Transverse colon (tissue), 4 donors: Measurements from ENCODE around the gene ABCG8. TPM values are rescaled to one million over a fixed set of nuclear protein-coding genes. Genes with fewer than 3 reads are reported as not detected.

Experiments
- DNase-seq: peaks from one replicate; pipeline ENCODE4 v3.0.0-alpha.2; 2019
- H3K27ac ChIP-seq, 4 donors: fragments of 200-600 bp; sonication (generic); 2 replicates each; pipeline ENCODE4 v1.5.1; 2016 to 2018; ENCODE audit warnings: inconsistent platforms in 4 of 4
- H3K27me3 ChIP-seq: fragments of 200-600 bp; sonication (generic); 2 replicates; pipeline ENCODE4 v1.5.1; 2017; ENCODE audit warnings: inconsistent platforms
- H3K36me3 ChIP-seq, 4 donors: fragments of 200-600 bp; sonication (generic); 2 replicates each; pipeline ENCODE4 v1.5.1; 2017 to 2019; ENCODE audit warnings: inconsistent platforms in 4 of 4
- H3K4me1 ChIP-seq, 4 donors: fragments of 200-600 bp; sonication (generic); 2 replicates each; pipeline ENCODE4 v1.5.1; 2017 to 2020; ENCODE audit warnings: inconsistent platforms in 4 of 4
- H3K4me3 ChIP-seq, 4 donors: fragments of 200-600 bp; sonication (generic); 1 replicate in 1 of 4; 2 replicates in 3 of 4; pipeline versions ENCODE4 v1.5.1 to v1.6.1; 2017 to 2019; ENCODE audit warnings: inconsistent platforms in 4 of 4
- H3K9me3 ChIP-seq, 2 donors: fragments of 200-600 bp; sonication (generic); 2 replicates each; pipeline ENCODE4 v1.5.1; 2017 to 2019; ENCODE audit warnings: inconsistent platforms in 2 of 2
- CTCF ChIP-seq, 5 experiments: fragments of 200-600 bp in 3 of 5; fragments of 450-650 bp in 2 of 5; sonication (generic) in 3 of 5; IDR thresholded peaks; 1 replicate in 2 of 5; 2 replicates in 3 of 5; pipeline ENCODE4 v1.5.1; 2016 to 2017; ENCODE audit warnings: antibody characterized with exemption in 5 of 5, inconsistent platforms in 3 of 5, mild to moderate bottlenecking in 2 of 5, moderate library complexity in 1 of 5
- EP300 ChIP-seq: sonication (generic); formaldehyde crosslinking; IDR thresholded peaks from one replicate; pipeline ENCODE4 v1.6.1; 2017; ENCODE audit warnings: antibody characterized with exemption, low read depth
- POLR2A ChIP-seq: fragments of 450-650 bp; IDR thresholded peaks from one replicate; pipeline ENCODE4 v1.6.1; 2016; ENCODE audit warnings: antibody characterized with exemption, mild to moderate bottlenecking, moderate library complexity
- POLR2AphosphoS5 ChIP-seq, 3 donors: sonication (generic); formaldehyde crosslinking; IDR thresholded peaks; one replicate each; pipeline ENCODE4 v1.6.1; 2016; ENCODE audit warnings: antibody characterized with exemption in 3 of 3
- WGBS, 2 donors: methylation state at CpG; one replicate each; pipeline ENCODE4 v1.1.5; 2018; ENCODE audit warnings: low coverage in 1 of 2; 5-methylcytosine and 5-hydroxymethylcytosine counted together
- in situ Hi-C, 4 donors: fragments of 200-750 bp; cut with MboI; loops; one replicate each; pipeline versions ENCODE4 v1.15.0 to v1.15.1; 2017; ENCODE audit warnings: low sequenced_read_pairs in 3 of 4, low pct_ligation_motif_present in 1 of 4, low pct_unique_long_range_greater_than_20kb in 1 of 4
- intact Hi-C: fragments of 100-400 bp; cut with DNase I; formaldehyde crosslinking; loops from one replicate; pipeline ENCODE4 v1.15.1; 2023; ENCODE audit warnings: low total_unique reads
- total RNA-seq, 4 donors: library from RNA; depleted of rRNA; stranded (reverse); fragments of >200 nt; gene quantifications; one replicate each; pipeline ENCODE4 v1.1.0, GENCODE V29; 2016

Gene ABCG8
- total RNA-seq, 4 donors from 2014 or later: 0.41 TPM; not detected in 3

GRCh38 chr2:43896906-43897305, 58.1 kb downstream of the ABCG8 start:
- no peak for TF ChIP-seq POLR2AphosphoS5 (IDR thresholded peaks at IDR 0.05)
- no peak for TF ChIP-seq EP300
- no peak for TF ChIP-seq CTCF (IDR thresholded peaks at IDR 0.05)
- no peak for TF ChIP-seq POLR2A
- Histone ChIP-seq H3K4me3 (no peak overlapping the region), H3K4me1 (no peaks in the 10 kb centered on the region), H3K36me3 (peaks cover 0 to 55% (median 16%) of the 10 kb centered on the region in 4 donors), H3K27ac (no peak overlapping the region), H3K9me3 (no peaks in the 10 kb centered on the region), H3K27me3 (no peaks in the 10 kb centered on the region)
- no peak for DNase-seq
- WGBS, 2 donors: 91 to 100% methylated on average over 1 of the region's 1 CpG
- intact Hi-C loops: no loop called here
- in situ Hi-C loops: loop anchor here in 3 of 4 donors (25.0 kb wide), 1 partner anchor 285 kb away; no protein-coding TSS in a partner anchor

GRCh38 chr2:43897492-43897891, 58.7 kb downstream of the ABCG8 start:
- Histone ChIP-seq H3K36me3 (peaks cover 0 to 51% (median 13%) of the 10 kb centered on the region in 4 donors), H3K27me3 (no peaks in the 10 kb centered on the region), H3K9me3 (no peaks in the 10 kb centered on the region), H3K27ac (no peak overlapping the region), H3K4me3 (no peak overlapping the region), H3K4me1 (no peaks in the 10 kb centered on the region)
- intact Hi-C loops: no loop called here
- TF ChIP-seq EP300: no peak
- TF ChIP-seq CTCF (IDR thresholded peaks at IDR 0.05): no peak
- TF ChIP-seq POLR2AphosphoS5 (IDR thresholded peaks at IDR 0.05): no peak
- TF ChIP-seq POLR2A: no peak
- WGBS, 2 donors: 80 to 96% methylated on average over 1 to 6 of the region's 6 CpGs
- in situ Hi-C loops: loop anchor here in 3 of 4 donors (25.0 kb wide), 1 partner anchor 285 kb away; no protein-coding TSS in a partner anchor
- DNase-seq: no peak

GRCh38 chr2:43898134-43898837, 59.5 kb downstream of the ABCG8 start:
- intact Hi-C loops (no loop called here), in situ Hi-C loops (loop anchor here in 3 of 4 donors (25.0 kb wide), 1 partner anchor 286 kb away; no protein-coding TSS in a partner anchor)
- DNase-seq: peak; percentile 43
- 42 to 44% methylated on average over 3 to 11 of the region's 11 CpGs for WGBS, 2 donors
- Histone ChIP-seq H3K36me3 (peaks cover 0 to 44% (median 9%) of the 10 kb centered on the region in 4 donors), H3K4me1 (no peaks in the 10 kb centered on the region), H3K4me3 (no peak overlapping the region), H3K9me3 (no peaks in the 10 kb centered on the region), H3K27ac (no peak overlapping the region), H3K27me3 (no peaks in the 10 kb centered on the region)
- no peak for TF ChIP-seq POLR2AphosphoS5 (IDR thresholded peaks at IDR 0.05)
- TF ChIP-seq POLR2A: no peak
- TF ChIP-seq EP300: no peak
- TF ChIP-seq CTCF (IDR thresholded peaks at IDR 0.05): peak in 4 of 5 experiments; percentile 26 to 42 (median 32)

- no peaks in the 10 kb centered on the region for H3K4me1 ChIP-seq
- no peak overlapping the region for H3K27ac ChIP-seq
- H3K4me3 ChIP-seq: no peak overlapping the region
- no peaks in the 10 kb centered on the region for H3K27me3 ChIP-seq
- no peak for DNase-seq
- H3K36me3 ChIP-seq: peaks cover 0 to 38% (median 7%) of the 10 kb centered on the region in 4 donors
- no peak for TF ChIP-seq CTCF (IDR thresholded peaks at IDR 0.05)
- no peak for TF ChIP-seq EP300
- no peak for TF ChIP-seq POLR2A
- H3K9me3 ChIP-seq: no peaks in the 10 kb centered on the region
- in situ Hi-C loops: loop anchor here in 3 of 4 donors (25.0 kb wide), 1 partner anchor 287 kb away; no protein-coding TSS in a partner anchor
- intact Hi-C loops: no loop called here
- 78 to 85% methylated on average over 11 of the region's 11 CpGs for WGBS, 2 donors
These were observed 60.1 kb downstream of the ABCG8 start for GRCh38 chr2:43898838-43899346.
